WTC11 (cell line): Measurements from ENCODE around the gene HMX2. TPM values are rescaled to one million over a fixed set of nuclear protein-coding genes. Genes with fewer than 3 reads are reported as not detected.

Experiments used
- ATAC-seq: fragments of 200-7000 bp; cut with Tn5 transposase; 2 replicates; pipeline ENCODE4 v1.10.0; 2021; ENCODE audit warnings: mild to moderate bottlenecking, moderate library complexity
- CTCF ChIA-PET: fragments of 300-600 bp; sonication (Branson Sonifier 250); formaldehyde crosslinking; loops from one replicate; lab custom pipeline; 2021; ENCODE audit warnings: antibody characterized with exemption; lab: Charles Lee
- POLR2A ChIA-PET: fragments of 350-600 bp; sonication (Branson Sonifier 250); formaldehyde crosslinking; loops from one replicate; lab custom pipeline; 2021; ENCODE audit warnings: antibody characterized with exemption; lab: Charles Lee
- DNase-seq: peaks from one replicate; pipeline ENCODE4 v3.0.0; 2021; ENCODE audit warnings: low spot score
- H3K27ac Mint-ChIP-seq: 2 replicates; pipeline ENCODE4 v1.8.0; 2021; ENCODE audit warnings: mixed read lengths
- H3K27me3 Mint-ChIP-seq: 2 replicates; pipeline ENCODE4 v1.8.0; 2021; ENCODE audit warnings: low read depth, mild to moderate bottlenecking, moderate library complexity, mixed read lengths
- H3K36me3 Mint-ChIP-seq: 2 replicates; pipeline ENCODE4 v1.8.0; 2021; ENCODE audit warnings: mixed read lengths
- H3K4me1 Mint-ChIP-seq: 2 replicates; pipeline ENCODE4 v1.8.0; 2022; ENCODE audit warnings: mixed read lengths
- H3K4me3 Mint-ChIP-seq: 2 replicates; pipeline ENCODE4 v1.8.0; 2021; ENCODE audit warnings: mild to moderate bottlenecking, moderate library complexity, mixed read lengths
- H3K9me3 Mint-ChIP-seq: 2 replicates; pipeline ENCODE4 v1.8.0; 2021; ENCODE audit warnings: mixed read lengths
- ARID4B ChIP-seq: sonication (generic); formaldehyde crosslinking; IDR thresholded peaks from 2 replicates; pipeline ENCODE4 v1.8.0; 2023; ENCODE audit warnings: missing genetic modification reagents, mild to moderate bottlenecking, borderline replicate concordance
- ATF6 ChIP-seq: sonication (generic); formaldehyde crosslinking; IDR thresholded peaks from 2 replicates; pipeline ENCODE4 v1.8.1; 2023; ENCODE audit warnings: mild to moderate bottlenecking, missing genetic modification reagents
- CBFB ChIP-seq: sonication (generic); formaldehyde crosslinking; IDR thresholded peaks from 2 replicates; pipeline ENCODE4 v1.8.1; 2022; ENCODE audit warnings: mild to moderate bottlenecking, low read depth, missing genetic modification reagents
- CREM ChIP-seq: sonication (generic); formaldehyde crosslinking; IDR thresholded peaks from 2 replicates; pipeline ENCODE4 v1.8.1; 2022; ENCODE audit warnings: mild to moderate bottlenecking, missing genetic modification reagents, moderate library complexity
- E2F5 ChIP-seq: sonication (generic); formaldehyde crosslinking; IDR thresholded peaks from 2 replicates; pipeline ENCODE4 v1.8.1; 2022; ENCODE audit warnings: mild to moderate bottlenecking, moderate library complexity, missing genetic modification reagents
- ELF4 ChIP-seq: sonication (generic); formaldehyde crosslinking; IDR thresholded peaks from 2 replicates; pipeline ENCODE4 v1.8.1; 2022; ENCODE audit warnings: low read depth, mild to moderate bottlenecking, moderate library complexity, missing genetic modification reagents
- HMGXB4 ChIP-seq: sonication (generic); formaldehyde crosslinking; IDR thresholded peaks from 2 replicates; pipeline ENCODE4 v1.8.1; 2023; ENCODE audit warnings: mild to moderate bottlenecking, moderate library complexity, missing genetic modification reagents
- MLX ChIP-seq: sonication (generic); formaldehyde crosslinking; IDR thresholded peaks from 2 replicates; pipeline ENCODE4 v1.8.1; 2023; ENCODE audit warnings: mild to moderate bottlenecking, missing genetic modification reagents, moderate library complexity
- NR1H2 ChIP-seq: sonication (generic); formaldehyde crosslinking; IDR thresholded peaks from 2 replicates; pipeline ENCODE4 v1.9.0; 2021; ENCODE audit warnings: mild to moderate bottlenecking, moderate library complexity, missing genetic modification reagents
- NR3C1 ChIP-seq: sonication (generic); formaldehyde crosslinking; conservative IDR thresholded peaks from 2 replicates; pipeline ENCODE4 v1.8.1; 2023; ENCODE audit warnings: low read depth, mild to moderate bottlenecking, missing genetic modification reagents
- PRDM15 ChIP-seq: sonication (generic); formaldehyde crosslinking; IDR thresholded peaks from 2 replicates; pipeline ENCODE4 v1.8.0; 2022; ENCODE audit warnings: missing genetic modification reagents
- PREB ChIP-seq: sonication (generic); formaldehyde crosslinking; IDR thresholded peaks from 2 replicates; pipeline ENCODE4 v1.8.1; 2022; ENCODE audit warnings: mild to moderate bottlenecking, missing genetic modification reagents, moderate library complexity, borderline replicate concordance
- ZNF263 ChIP-seq: sonication (generic); formaldehyde crosslinking; IDR thresholded peaks from 2 replicates; pipeline ENCODE4 v1.8.1; 2022; ENCODE audit warnings: low read depth, mild to moderate bottlenecking, moderate library complexity, missing genetic modification reagents
- ZNF512 ChIP-seq: sonication (generic); formaldehyde crosslinking; IDR thresholded peaks from 2 replicates; pipeline ENCODE4 v1.8.1; 2022; ENCODE audit warnings: missing genetic modification reagents, borderline replicate concordance
- total RNA-seq: library from RNA; stranded (reverse); gene quantifications from 3 replicates; pipeline ENCODE4 v1.2.3, GENCODE V29; 2021

Gene HMX2
- total RNA-seq, 1 experiment from 2014 or later, result 0.59 TPM

GRCh38 chr10:123136806-123137642, 10.9 kb upstream of the HMX2 start:
- Mint-ChIP-seq H3K4me1 (peaks cover 56% of the 10 kb centered on the region), H3K27me3 (peaks cover 97% of the 10 kb centered on the region), H3K36me3 (peaks cover 3% of the 10 kb centered on the region; the same call in 1 of the 2 replicates), H3K4me3 (peak overlapping the region; percentile 80), H3K27ac (no peak overlapping the region), H3K9me3 (no peaks in the 10 kb centered on the region)
- TF ChIP-seq ARID4B (CRISPR knock-in tag), result 0 out of 2 replicates have a peak, but pooled peaks have one; percentile 62
- peak; percentile 38; the same call in 1 of the 2 replicates for TF ChIP-seq PRDM15
- no peak for TF ChIP-seq CREM (CRISPR knock-in tag)
- no peak for TF ChIP-seq ELF4 (CRISPR knock-in tag)
- peak; percentile 83 for TF ChIP-seq ZNF263
- TF ChIP-seq HMGXB4, result peak; percentile 55; the same call in 1 of the 2 replicates
- no peak for TF ChIP-seq MLX (CRISPR knock-in tag)
- ChIA-PET CTCF (interaction anchor here (0.6 to 1.2 kb wide), 3 partner anchors 10 to 17 kb away, joined by 3 to 5 read pairs (median 5); partner anchors contain the start of gene BUB3), POLR2A (interaction anchor here (0.7 to 1.8 kb wide), 3 partner anchors 13 to 1225 kb away, joined by 3 to 4 read pairs (median 3); no protein-coding TSS in a partner anchor)
- ATAC-seq (peak; percentile 3), DNase-seq (peak; percentile 62)

GRCh38 chr10:123139165-123139520, 8.8 kb upstream of the HMX2 start:
- H3K27me3 Mint-ChIP-seq, result peaks cover 97% of the 10 kb centered on the region
- no peak for DNase-seq
- H3K36me3 Mint-ChIP-seq, result peaks cover 3% of the 10 kb centered on the region; the same call in 1 of the 2 replicates
- no peak overlapping the region for H3K27ac Mint-ChIP-seq
- peaks cover 58% of the 10 kb centered on the region for H3K4me1 Mint-ChIP-seq
- H3K9me3 Mint-ChIP-seq, result no peaks in the 10 kb centered on the region
- CTCF ChIA-PET, result interaction anchor here (1.2 to 1.6 kb wide), 3 partner anchors 15 to 240 kb away, joined by 6 to 7 read pairs (median 6); partner anchors contain the start of gene BUB3
- H3K4me3 Mint-ChIP-seq, result peak overlapping the region; percentile 61
- POLR2A ChIA-PET, result interaction anchor here (0.6 to 1.1 kb wide), 4 partner anchors 10 to 128 kb away, joined by 3 to 4 read pairs (median 3); no protein-coding TSS in a partner anchor
- ATAC-seq, result no peak
- no peak for TF ChIP-seq NR3C1 (CRISPR knock-in tag)
- TF ChIP-seq ATF6 (CRISPR knock-in tag), result no peak
- no peak for TF ChIP-seq E2F5 (CRISPR knock-in tag)
- TF ChIP-seq ZNF512 (CRISPR knock-in tag), result no peak
- no peak for TF ChIP-seq PREB (CRISPR knock-in tag)
- TF ChIP-seq NR1H2 (CRISPR knock-in tag), result no peak
- TF ChIP-seq CBFB (CRISPR knock-in tag), result no peak
